ENCODE measurements around the gene STOX1.

DNA sequence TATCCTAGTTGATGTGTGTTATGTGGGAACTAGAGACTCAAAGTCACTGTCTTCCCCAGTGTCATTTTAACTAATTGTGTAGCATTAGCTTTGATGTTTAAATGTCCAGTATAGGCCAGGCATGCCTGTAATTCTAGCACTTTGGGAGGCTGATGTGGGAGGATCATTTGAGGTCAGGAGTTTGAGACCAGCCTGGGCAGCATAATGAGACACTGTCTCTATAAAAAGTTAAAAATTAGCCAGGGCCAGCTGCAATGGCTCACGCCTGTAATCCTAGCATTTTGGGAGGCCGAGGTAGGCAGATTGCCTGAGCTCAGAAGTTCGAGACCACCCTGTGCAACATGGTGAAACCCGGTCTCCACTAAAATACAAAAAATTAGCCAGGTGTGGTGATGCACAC, 98.2 kb downstream of the STOX1 start:
- no peak for TF ChIP-seq REST (IDR thresholded peaks at IDR 0.05; ENCODE audit: insufficient read depth in 1 of 2, low read depth in 2 of 2, low read length in 2 of 2)
- TF ChIP-seq TAF1 (IDR thresholded peaks at IDR 0.05; ENCODE audit: borderline replicate concordance, insufficient read depth, low read length), result no peak
- TF ChIP-seq POLR2AphosphoS5 (IDR thresholded peaks at IDR 0.05; ENCODE audit: low read depth, low read length), result no peak
- no peak for TF ChIP-seq SIN3A (IDR thresholded peaks at IDR 0.05; ENCODE audit: borderline replicate concordance, insufficient read depth, low read length)
